Urinary bladder (tissue), 4 donors: ENCODE results near the gene EML6. TPM values are rescaled to one million over a fixed set of nuclear protein-coding genes. Genes with fewer than 3 reads are reported as not detected.

Experiments
- DNase-seq: peaks from one replicate; pipeline ENCODE4 v3.0.0-alpha.2; 2015; ENCODE audit errors: extremely low spot score
- H3K27ac ChIP-seq: one replicate; pipeline ENCODE4 v1.5.1; 2013; ENCODE audit warnings: low read depth, mild to moderate bottlenecking, moderate library complexity
- H3K36me3 ChIP-seq: one replicate; pipeline ENCODE4 v1.6.1; 2013; ENCODE audit warnings: mild to moderate bottlenecking, moderate library complexity; ENCODE audit not compliant: insufficient read depth
- H3K4me1 ChIP-seq: one replicate; pipeline ENCODE4 v1.6.1; 2013; ENCODE audit warnings: mild to moderate bottlenecking, moderate library complexity; ENCODE audit not compliant: insufficient read depth
- H3K4me3 ChIP-seq: one replicate; pipeline ENCODE4 v1.5.1; 2013; ENCODE audit warnings: low read depth, low read length
- WGBS: extraction: QIAGEN DNeasy Blood & Tissue Kit; methylation state at CpG from one replicate; pipeline ENCODE4 v1.1.7; 2013; 5-methylcytosine and 5-hydroxymethylcytosine counted together
- polyA plus RNA-seq: library from polyadenylated mRNA; stranded (reverse); fragments of 200-250 nt; gene quantifications from one replicate; pipeline ENCODE4 v1.2.3, GENCODE V29; 2013
- total RNA-seq: library from RNA; depleted of rRNA; stranded (reverse); fragments of >200 nt; gene quantifications from one replicate; pipeline ENCODE4 v1.2.3, GENCODE V29; 2014
- donor health status: healthy with polysubstance abuse.
- donor health status: healthy.

The EML6 gene
- total and polyA plus RNA-seq, 2 donors = 1.4 to 3.9 TPM

DNA sequence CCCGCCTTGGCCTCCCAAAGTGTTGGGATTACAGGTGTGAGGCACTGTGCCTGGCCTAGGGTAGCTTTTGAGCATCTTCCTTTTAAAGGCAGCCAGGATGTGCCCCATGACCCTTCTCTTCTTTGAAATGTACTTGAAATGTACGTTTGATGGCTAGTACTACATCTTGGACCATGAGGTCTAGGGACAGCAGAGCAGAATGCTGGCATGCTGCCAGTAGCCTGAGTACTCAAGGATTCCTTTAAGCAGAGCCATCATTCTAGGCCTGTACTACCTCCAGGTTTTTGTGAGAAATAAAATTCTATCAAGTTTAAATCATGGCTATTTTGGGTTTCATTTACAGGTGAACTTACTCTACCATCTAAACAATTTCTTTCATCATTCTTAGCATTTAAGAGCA lies 2.9 kb upstream of the EML6 start:
- no peak for DNase-seq
- Histone ChIP-seq H3K4me1 (no peaks in the 10 kb centered on the region), H3K36me3 (no peaks in the 10 kb centered on the region), H3K27ac (no peak overlapping the region), H3K4me3 (no peak overlapping the region)
- WGBS = 68% methylated on average over 2 of the region's 2 CpGs

GRCh38 chr2:54722641-54723040 lies 821 bp upstream of the EML6 start:
- no peaks in the 10 kb centered on the region for H3K4me1 ChIP-seq
- H3K4me3 ChIP-seq = peak overlapping the region; percentile 71
- no peak overlapping the region for H3K27ac ChIP-seq
- no peak for DNase-seq
- no peaks in the 10 kb centered on the region for H3K36me3 ChIP-seq
- 15% methylated on average over 10 of the region's 10 CpGs for WGBS

- WGBS = under 1% methylated on average over 23 of the region's 23 CpGs
- Histone ChIP-seq H3K4me1 (peaks cover 1% of the 10 kb centered on the region), H3K36me3 (no peaks in the 10 kb centered on the region), H3K4me3 (peak overlapping the region; percentile 71), H3K27ac (no peak overlapping the region)
- no peak for DNase-seq
Observed at GRCh38 chr2:54723996-54724559, 616 bp downstream of the EML6 start.

- Histone ChIP-seq H3K36me3 (no peaks in the 10 kb centered on the region), H3K4me3 (peak overlapping the region; percentile 71), H3K27ac (no peak overlapping the region), H3K4me1 (peaks cover 1% of the 10 kb centered on the region)
- DNase-seq = no peak
- 2% methylated on average over 87 of the region's 87 CpGs for WGBS
Observed at GRCh38 chr2:54724560-54725342, 1.3 kb downstream of the EML6 start.

GRCh38 chr2:54725343-54726099 lies 2.1 kb downstream of the EML6 start:
- peaks cover 1% of the 10 kb centered on the region for H3K4me1 ChIP-seq
- H3K4me3 ChIP-seq = no peak overlapping the region
- H3K36me3 ChIP-seq = no peaks in the 10 kb centered on the region
- 44% methylated on average over 8 of the region's 8 CpGs for WGBS
- DNase-seq = no peak
- no peak overlapping the region for H3K27ac ChIP-seq

- no peak for DNase-seq
- WGBS = 84% methylated on average over 1 of the region's 1 CpG
- H3K4me1 ChIP-seq = peaks cover 1% of the 10 kb centered on the region
- H3K36me3 ChIP-seq = no peaks in the 10 kb centered on the region
- H3K4me3 ChIP-seq = no peak overlapping the region
- no peak overlapping the region for H3K27ac ChIP-seq
Observed at GRCh38 chr2:54726431-54726830, 3.0 kb downstream of the EML6 start.

- Histone ChIP-seq H3K36me3 (no peaks in the 10 kb centered on the region), H3K27ac (no peak overlapping the region), H3K4me1 (peaks cover 1% of the 10 kb centered on the region), H3K4me3 (no peak overlapping the region)
- WGBS = 64% methylated on average over 2 of the region's 2 CpGs
- no peak for DNase-seq
Observed at GRCh38 chr2:54726940-54727339, 3.5 kb downstream of the EML6 start.

- Histone ChIP-seq H3K4me1 (peaks cover 1% of the 10 kb centered on the region), H3K27ac (no peak overlapping the region), H3K36me3 (no peaks in the 10 kb centered on the region), H3K4me3 (no peak overlapping the region)
- WGBS = 76% methylated on average over 4 of the region's 4 CpGs
- DNase-seq = no peak
Observed at GRCh38 chr2:54728669-54729120, 5.2 kb downstream of the EML6 start.

- Histone ChIP-seq H3K27ac (no peak overlapping the region), H3K4me1 (no peaks in the 10 kb centered on the region), H3K36me3 (no peaks in the 10 kb centered on the region), H3K4me3 (no peak overlapping the region)
- DNase-seq = no peak
- 45% methylated on average over 2 of the region's 2 CpGs for WGBS
Observed at GRCh38 chr2:54735636-54736035, 12.2 kb downstream of the EML6 start.

DNA sequence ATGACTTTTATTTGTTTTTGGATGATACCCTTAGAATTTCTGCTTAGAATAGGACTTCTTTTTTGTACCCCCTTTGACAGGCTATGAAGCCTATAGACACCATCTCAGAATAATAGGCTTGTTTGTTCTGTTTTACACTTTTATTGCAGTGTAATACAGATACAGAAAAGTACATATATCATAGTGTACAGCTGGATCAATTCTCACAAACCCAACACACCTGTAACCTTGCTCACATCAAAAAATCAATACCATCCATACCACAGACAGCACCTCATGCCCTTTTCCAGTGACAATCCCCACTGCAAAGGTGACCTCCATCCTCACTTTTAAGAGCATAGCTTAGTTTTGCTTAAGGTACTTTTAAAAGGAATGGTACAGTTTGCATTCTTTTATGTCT lies 14.8 kb downstream of the EML6 start:
- no peak overlapping the region for H3K27ac ChIP-seq
- DNase-seq = no peak
- H3K36me3 ChIP-seq = no peaks in the 10 kb centered on the region
- H3K4me3 ChIP-seq = no peak overlapping the region
- H3K4me1 ChIP-seq = no peaks in the 10 kb centered on the region

DNA sequence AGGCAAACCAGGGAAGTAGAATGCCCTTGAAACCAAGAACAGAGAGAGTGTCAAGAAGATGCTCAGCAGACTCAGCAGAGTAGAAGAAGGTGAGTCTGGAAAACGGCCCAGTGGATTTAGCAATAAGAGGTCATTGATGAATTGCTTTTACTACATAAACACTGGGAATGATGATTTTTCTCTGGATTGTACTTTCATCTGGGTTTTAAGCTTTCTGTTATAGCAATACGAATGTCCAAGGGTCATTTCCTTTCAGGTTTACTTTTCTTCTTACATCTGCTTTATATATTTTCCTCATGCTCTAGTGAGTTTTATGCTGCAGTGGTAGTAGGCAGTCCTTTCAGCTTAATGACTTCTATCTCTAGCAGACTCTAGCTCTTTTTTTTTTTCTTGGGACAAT lies 16.9 kb downstream of the EML6 start:
- WGBS = 82% methylated on average over 2 of the region's 2 CpGs
- Histone ChIP-seq H3K4me3 (no peak overlapping the region), H3K27ac (no peak overlapping the region), H3K36me3 (no peaks in the 10 kb centered on the region), H3K4me1 (no peaks in the 10 kb centered on the region)
- no peak for DNase-seq

GRCh38 chr2:54741250-54741649 lies 17.8 kb downstream of the EML6 start:
- Histone ChIP-seq H3K4me3 (no peak overlapping the region), H3K36me3 (no peaks in the 10 kb centered on the region), H3K4me1 (no peaks in the 10 kb centered on the region), H3K27ac (no peak overlapping the region)
- no peak for DNase-seq
- 49% methylated on average over 1 of the region's 1 CpG for WGBS

DNA sequence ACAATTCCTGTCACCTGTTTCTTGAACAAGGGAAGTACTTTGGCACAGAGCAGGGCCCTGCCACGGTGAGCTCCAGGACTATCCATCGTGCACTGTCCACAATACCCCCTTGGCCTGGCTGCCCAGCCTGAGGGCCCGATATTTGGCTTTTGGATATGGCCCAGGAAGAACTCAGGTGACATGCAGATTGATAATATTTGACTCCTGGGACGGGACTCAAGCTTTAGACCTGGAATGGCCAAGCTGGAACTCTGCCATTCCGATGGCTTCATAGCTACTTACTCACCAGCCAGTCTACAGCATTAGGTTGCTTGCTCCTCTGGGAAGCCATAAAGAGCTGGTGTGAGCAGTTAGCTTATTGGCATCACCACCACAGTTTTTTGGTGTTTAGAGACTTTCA lies 26.6 kb downstream of the EML6 start:
- 88% methylated on average over 5 of the region's 5 CpGs for WGBS
- no peaks in the 10 kb centered on the region for H3K36me3 ChIP-seq
- DNase-seq = no peak
- no peak overlapping the region for H3K4me3 ChIP-seq
- no peaks in the 10 kb centered on the region for H3K4me1 ChIP-seq
- H3K27ac ChIP-seq = no peak overlapping the region

DNA sequence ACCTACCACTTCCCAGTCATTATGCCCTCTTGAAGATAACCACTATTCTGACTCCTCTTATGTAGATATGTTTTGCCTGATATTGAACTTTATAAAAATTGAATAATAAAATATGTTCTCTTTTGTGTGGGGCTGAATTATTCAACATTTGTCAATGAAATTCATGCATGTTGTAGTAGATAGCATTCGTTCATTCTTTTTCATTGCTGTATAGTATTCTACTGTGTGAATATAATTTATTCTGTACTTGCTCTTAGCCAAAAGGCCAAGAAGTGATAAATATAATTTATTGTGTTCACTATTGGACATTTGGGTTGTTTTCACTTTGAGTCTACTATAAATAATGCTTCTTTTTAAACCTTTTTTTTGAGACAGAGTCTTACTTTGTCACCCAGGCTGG lies 29.0 kb downstream of the EML6 start:
- Histone ChIP-seq H3K4me1 (no peaks in the 10 kb centered on the region), H3K36me3 (no peaks in the 10 kb centered on the region), H3K4me3 (no peak overlapping the region), H3K27ac (no peak overlapping the region)
- 96% methylated on average over 1 of the region's 1 CpG for WGBS
- DNase-seq = no peak
